GM23338 (cell line): ENCODE results near the gene ANP32D. TPM values are rescaled to one million over a fixed set of nuclear protein-coding genes. Genes with fewer than 3 reads are reported as not detected.

Source experiments
- ATAC-seq: fragments of 200-7000 bp; cut with Tn5 transposase; 3 replicates; pipeline ENCODE4 v1.9.1; 2020
- DNase-seq: peaks from one replicate; pipeline ENCODE4 v3.0.0-alpha.2; 2015; ENCODE audit warnings: low spot score
- H2AFZ ChIP-seq: fragments of 200-600 bp; sonication (generic); 2 replicates; pipeline ENCODE4 v1.8.0; 2016; ENCODE audit warnings: antibody characterized with exemption, mild to moderate bottlenecking, moderate library complexity
- H3F3A ChIP-seq: fragments of 200-600 bp; sonication (generic); replicated peaks from 2 replicates; pipeline ENCODE4 v1.8.0; 2017; ENCODE audit warnings: antibody characterized with exemption, mixed run types, low read depth
- H3K27ac ChIP-seq: fragments of 200-600 bp; sonication (generic); 2 replicates; pipeline ENCODE4 v1.6.1; 2016; ENCODE audit warnings: low read depth
- H3K27me3 ChIP-seq: fragments of 200-600 bp; sonication (generic); 2 replicates; pipeline ENCODE4 v1.8.0; 2016; ENCODE audit warnings: mild to moderate bottlenecking, mixed run types, moderate library complexity; ENCODE audit not compliant: insufficient read depth
- H3K36me3 ChIP-seq: fragments of 200-600 bp; sonication (generic); 2 replicates; pipeline ENCODE4 v1.8.0; 2016; ENCODE audit warnings: mild to moderate bottlenecking; ENCODE audit not compliant: insufficient read depth
- H3K4me1 ChIP-seq: fragments of 200-600 bp; sonication (generic); 2 replicates; pipeline ENCODE4 v1.8.0; 2016; ENCODE audit warnings: mild to moderate bottlenecking, moderate library complexity; ENCODE audit not compliant: insufficient read depth
- H3K4me2 ChIP-seq: fragments of 200-600 bp; sonication (generic); 2 replicates; pipeline ENCODE4 v1.7.1; 2017; ENCODE audit warnings: mixed run types
- H3K4me3 ChIP-seq: fragments of 200-600 bp; sonication (generic); 2 replicates; pipeline ENCODE4 v1.6.1; 2016; ENCODE audit warnings: mixed run types
- H3K79me2 ChIP-seq: fragments of 200-600 bp; sonication (generic); replicated peaks from 2 replicates; pipeline ENCODE4 v1.8.0; 2017; ENCODE audit warnings: mild to moderate bottlenecking; ENCODE audit not compliant: insufficient read depth
- H3K9me2 ChIP-seq: fragments of 200-600 bp; sonication (generic); 2 replicates; pipeline ENCODE4 v1.8.0; 2017; ENCODE audit not compliant: insufficient read depth
- H4K20me1 ChIP-seq: fragments of 200-600 bp; sonication (generic); replicated peaks from 2 replicates; pipeline ENCODE4 v1.8.0; 2017; ENCODE audit warnings: mild to moderate bottlenecking; ENCODE audit not compliant: insufficient read depth
- H3K27ac Mint-ChIP-seq: 2 replicates; pipeline ENCODE4 v1.8.0; 2020; ENCODE audit warnings: inconsistent platforms, mild to moderate bottlenecking, moderate library complexity, mixed read lengths
- H3K27me3 Mint-ChIP-seq: 3 replicates; pipeline ENCODE4 v1.8.0; 2022; ENCODE audit warnings: low read depth, mild to moderate bottlenecking, moderate library complexity, mixed read lengths, inconsistent platforms; ENCODE audit not compliant: insufficient read depth, poor library complexity
- H3K36me3 Mint-ChIP-seq: 3 replicates; pipeline ENCODE4 v1.8.0; 2021; ENCODE audit warnings: low read depth, mild to moderate bottlenecking, inconsistent platforms, moderate library complexity, mixed read lengths
- H3K4me1 Mint-ChIP-seq: 3 replicates; pipeline ENCODE4 v1.8.0; 2020; ENCODE audit warnings: mild to moderate bottlenecking, inconsistent platforms, mixed read lengths
- H3K4me3 Mint-ChIP-seq: 3 replicates; pipeline ENCODE4 v1.8.0; 2021; ENCODE audit warnings: moderate library complexity, mild to moderate bottlenecking, inconsistent platforms, mixed read lengths
- H3K9me3 Mint-ChIP-seq: 3 replicates; pipeline ENCODE4 v1.8.0; 2020; ENCODE audit warnings: moderate library complexity, mild to moderate bottlenecking, inconsistent platforms, mixed read lengths
- CREB1 ChIP-seq: fragments of 250-450 bp; sonication (Bioruptor Pico); IDR thresholded peaks from 2 replicates; pipeline ENCODE4 v1.5.0; 2020; ENCODE audit warnings: low read depth, mild to moderate bottlenecking, moderate library complexity
- CTCF ChIP-seq, 2 experiments: fragments of 200-600 bp in 1 of 2; sonication (generic) in 1 of 2; conservative IDR thresholded peaks; 2 replicates each; pipeline versions ENCODE4 v1.5.1 to v1.6.1; 2016 to 2017; ENCODE audit warnings: antibody characterized with exemption in 2 of 2, low read depth in 2 of 2, mild to moderate bottlenecking in 2 of 2, moderate library complexity in 1 of 2
- ETS1 ChIP-seq: IDR thresholded peaks from 2 replicates; pipeline ENCODE4 v1.6.1; 2016; ENCODE audit warnings: antibody characterized with exemption
- EZH2 ChIP-seq: fragments of 200-600 bp; sonication (generic); IDR thresholded peaks from one replicate; pipeline ENCODE4 v1.8.0; 2017; ENCODE audit warnings: antibody characterized with exemption, mild to moderate bottlenecking, low read depth; ENCODE audit not compliant: unreplicated experiment
- EZH2phosphoT487 ChIP-seq: fragments of 200-600 bp; sonication (generic); IDR thresholded peaks from one replicate; pipeline ENCODE4 v1.8.1; 2018; ENCODE audit warnings: antibody characterized with exemption; ENCODE audit not compliant: unreplicated experiment
- JUNB ChIP-seq: IDR thresholded peaks from one replicate; pipeline ENCODE4 v1.6.1; 2016; ENCODE audit warnings: antibody characterized with exemption; ENCODE audit not compliant: unreplicated experiment
- NANOG ChIP-seq: IDR thresholded peaks from 2 replicates; pipeline ENCODE4 v1.6.1; 2016; ENCODE audit warnings: antibody characterized with exemption, borderline replicate concordance
- POLR2AphosphoS5 ChIP-seq: IDR thresholded peaks from 2 replicates; pipeline ENCODE4 v1.6.1; 2016; ENCODE audit warnings: antibody characterized with exemption, low read depth
- REST ChIP-seq: IDR thresholded peaks from one replicate; pipeline ENCODE4 v1.6.1; 2018; ENCODE audit warnings: antibody characterized with exemption; ENCODE audit not compliant: unreplicated experiment
- STAT1 ChIP-seq: IDR thresholded peaks from one replicate; pipeline ENCODE4 v1.6.1; 2016; ENCODE audit warnings: antibody characterized with exemption; ENCODE audit not compliant: unreplicated experiment
- ZNF114 ChIP-seq: fragments of 250-450 bp; sonication (Bioruptor Pico); IDR thresholded peaks from 2 replicates; pipeline ENCODE4 v1.5.0; 2020; ENCODE audit warnings: mild to moderate bottlenecking, moderate library complexity
- ZNF331 ChIP-seq: fragments of 250-450 bp; sonication (Bioruptor Pico); IDR thresholded peaks from 2 replicates; pipeline ENCODE4 v1.5.0; 2020; ENCODE audit warnings: low read depth, mild to moderate bottlenecking, moderate library complexity
- ZNF462 ChIP-seq: fragments of 250-450 bp; sonication (Bioruptor Pico); IDR thresholded peaks from 2 replicates; pipeline ENCODE4 v1.5.0; 2020; ENCODE audit warnings: mild to moderate bottlenecking, moderate library complexity
- polyA plus RNA-seq: library from polyadenylated mRNA; unstranded; fragments of >200 nt; fragmentation: Nextera tagmentation; extraction: Ambion mirVana; gene quantifications from 2 replicates; pipeline ENCODE4 v1.2.1, GENCODE V29; 2016
- total RNA-seq: library from RNA; depleted of rRNA; stranded (reverse); fragments of >200 nt; shearing (Covaris generic); gene quantifications from 2 replicates; pipeline ENCODE4 v1.2.3, GENCODE V29; 2014

Gene ANP32D
- total and polyA plus RNA-seq, 2 experiments from 2014 or later, result not detected

- H3K36me3 ChIP-seq, result no peaks in the 10 kb centered on the region; the same call in 1 of the 2 replicates
- H3K4me2 ChIP-seq, result no peak within 1 kb of the TSS
- H3K36me3 Mint-ChIP-seq, result no peaks in the 10 kb centered on the region
- H3K27me3 ChIP-seq, result no peaks in the 10 kb centered on the region
- peaks cover 17% of the 10 kb centered on the region for H3K9me3 Mint-ChIP-seq
- no peaks in the 10 kb centered on the region for H4K20me1 ChIP-seq
- H3K27ac ChIP-seq, result no peak within 1 kb of the TSS
- H3K27ac Mint-ChIP-seq, result no peak within 1 kb of the TSS
- H3K4me1 Mint-ChIP-seq, result peaks cover 4% of the 10 kb centered on the region; the same call in 2 of the 3 replicates
- H3K27me3 Mint-ChIP-seq, result peaks cover 2% of the 10 kb centered on the region
- no peak for ATAC-seq
- H3K4me3 ChIP-seq, result no peak within 1 kb of the TSS
- DNase-seq, result no peak
- H3K4me3 Mint-ChIP-seq, result no peak within 1 kb of the TSS
- TF ChIP-seq CREB1 (CRISPR knock-in tag), result no peak
- TF ChIP-seq EZH2, result no peak
- TF ChIP-seq ZNF462, result no peak
- no peak for TF ChIP-seq REST
- TF ChIP-seq ZNF114 (CRISPR knock-in tag), result no peak
- TF ChIP-seq NANOG, result no peak
- TF ChIP-seq ETS1, result no peak
- no peak for TF ChIP-seq EZH2phosphoT487
- TF ChIP-seq POLR2AphosphoS5, result no peak
- no peak for TF ChIP-seq JUNB
- TF ChIP-seq STAT1, result no peak
- TF ChIP-seq ZNF331 (CRISPR knock-in tag), result no peak
- no peak for TF ChIP-seq CTCF (conservative IDR thresholded peaks at IDR 0.05; ENCODE audit: low read depth in 2 of 2)
- H3K79me2 ChIP-seq, result no peaks in the 10 kb centered on the region
- H2AFZ ChIP-seq, result no peak within 1 kb of the TSS
- peaks cover 4% of the 10 kb centered on the region; the same call in 1 of the 2 replicates for H3K9me2 ChIP-seq
- H3F3A ChIP-seq, result no peaks in the 10 kb centered on the region
- no peaks in the 10 kb centered on the region for H3K4me1 ChIP-seq
Observed at GRCh38 chr12:48482198-48482597, 9.8 kb downstream of the ANP32D start, which contains the start of gene C12orf54. Gene C12orf54, plus strand, starts transcription at chr12:48482498. Its CDS starts 799 bp downstream, at chr12:48483297.
